Lung (tissue), 16 donors: ENCODE measurements around the gene UCN3. TPM values are rescaled to one million over a fixed set of nuclear protein-coding genes. Genes with fewer than 3 reads are reported as not detected.
A peak's percentile ranks its signal among the peaks of the same experiment; 100 is the strongest.

Experiments used
- ATAC-seq: fragments of 200-7000 bp; cut with Tn5 transposase; one replicate; pipeline ENCODE4 v1.9.1; 2020; ENCODE audit warnings: moderate number of reproducible peaks; ENCODE audit not compliant: insufficient read depth, low FRiP score
- DNase-seq, 3 donors: peaks; one replicate each; pipeline ENCODE4 v3.0.0-alpha.2; 2013 to 2017
- H3K27ac ChIP-seq, 2 donors: one replicate each; pipeline ENCODE4 v1.5.1; 2013; ENCODE audit warnings: mild to moderate bottlenecking in 2 of 2, moderate library complexity in 2 of 2, control low read depth in 1 of 2, inconsistent platforms in 1 of 2, low read depth in 1 of 2, low read length in 1 of 2
- H3K27me3 ChIP-seq, 3 donors: one replicate each; pipeline ENCODE4 v1.5.1; 2013; ENCODE audit warnings: low read length in 2 of 3; ENCODE audit not compliant: control insufficient read depth in 3 of 3, insufficient read depth in 3 of 3
- H3K36me3 ChIP-seq, 4 donors: one replicate each; pipeline ENCODE4 v1.5.1; 2013; ENCODE audit warnings: low read length in 4 of 4, mild to moderate bottlenecking in 1 of 4, moderate library complexity in 1 of 4; ENCODE audit not compliant: control insufficient read depth in 4 of 4, insufficient read depth in 4 of 4
- H3K4me1 ChIP-seq, 5 donors: one replicate each; pipeline ENCODE4 v1.5.1; 2013; ENCODE audit warnings: low read length in 5 of 5, mild to moderate bottlenecking in 2 of 5, moderate library complexity in 1 of 5; ENCODE audit not compliant: control insufficient read depth in 5 of 5, insufficient read depth in 5 of 5
- H3K4me3 ChIP-seq: one replicate; pipeline ENCODE4 v1.5.1; 2013; ENCODE audit warnings: mild to moderate bottlenecking, control low read depth, moderate library complexity
- H3K9ac ChIP-seq, 2 donors: one replicate each; pipeline ENCODE4 v1.5.1; 2013; ENCODE audit warnings: low read length in 2 of 2, control low read depth in 1 of 2; ENCODE audit not compliant: insufficient read depth in 1 of 2
- H3K9me3 ChIP-seq, 4 donors: one replicate each; pipeline ENCODE4 v1.5.1; 2013; ENCODE audit warnings: low read length in 3 of 4, mild to moderate bottlenecking in 1 of 4, moderate library complexity in 1 of 4; ENCODE audit not compliant: control insufficient read depth in 4 of 4, insufficient read depth in 3 of 4
- WGBS, 2 donors: extraction: QIAGEN DNeasy Blood & Tissue Kit; methylation state at CpG; one replicate each; pipeline ENCODE4 v1.1.7; 2013; 5-methylcytosine and 5-hydroxymethylcytosine counted together
- long read RNA-seq, 5 donors: transcript quantifications; one replicate each; lab custom pipeline, GENCODE V29; 2026
- polyA plus RNA-seq, 2 donors: library from polyadenylated mRNA; stranded (reverse); fragments of 200-250 nt; gene quantifications; one replicate each; pipeline ENCODE4 v1.2.1, GENCODE V29; 2013
- total RNA-seq, 2 donors: library from RNA; depleted of rRNA in 1 of 2; stranded (reverse); fragments of >200 nt in 1 of 2; gene quantifications; one replicate each; pipeline ENCODE4 v1.2.1, GENCODE V29; 2014 to 2021
- TF ChIP-seq, protein P1 (sequence below): IDR thresholded peaks from 2 replicates; pipeline ENCODE4 v1.5.1; 2012; ENCODE audit warnings: mild to moderate bottlenecking; ENCODE audit errors: control extremely low read depth, extremely low read depth
- donor health status: control.
- donor health status: control.
- donor health status: Bipolar disorder and iron deficiency.
- donor health status: healthy.
- donor health status: DM: yes; HTN: yes; CAD: no.

The UCN3 gene, protein sequence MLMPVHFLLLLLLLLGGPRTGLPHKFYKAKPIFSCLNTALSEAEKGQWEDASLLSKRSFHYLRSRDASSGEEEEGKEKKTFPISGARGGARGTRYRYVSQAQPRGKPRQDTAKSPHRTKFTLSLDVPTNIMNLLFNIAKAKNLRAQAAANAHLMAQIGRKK
- under 1 TPM; 0.28 to 0.77 TPM for total RNA-seq
- polyA plus RNA-seq = under 1 TPM; 0.17 to 0.77 TPM
- long read RNA-seq, donor 1 = 0 reads
- long read RNA-seq, donor 2, partial matches to known transcripts = 0 of 1 reads
- long read RNA-seq, donor 2, other reads (novel, unspliced or antisense) = 0 of 1 reads
- long read RNA-seq, donor 3 = 0 reads
- long read RNA-seq, donor 4 = 0 reads
- long read RNA-seq, donor 5, partial matches to known transcripts = 0 of 1 reads
- long read RNA-seq, donor 5, other reads (novel, unspliced or antisense) = 0 of 1 reads

DNA sequence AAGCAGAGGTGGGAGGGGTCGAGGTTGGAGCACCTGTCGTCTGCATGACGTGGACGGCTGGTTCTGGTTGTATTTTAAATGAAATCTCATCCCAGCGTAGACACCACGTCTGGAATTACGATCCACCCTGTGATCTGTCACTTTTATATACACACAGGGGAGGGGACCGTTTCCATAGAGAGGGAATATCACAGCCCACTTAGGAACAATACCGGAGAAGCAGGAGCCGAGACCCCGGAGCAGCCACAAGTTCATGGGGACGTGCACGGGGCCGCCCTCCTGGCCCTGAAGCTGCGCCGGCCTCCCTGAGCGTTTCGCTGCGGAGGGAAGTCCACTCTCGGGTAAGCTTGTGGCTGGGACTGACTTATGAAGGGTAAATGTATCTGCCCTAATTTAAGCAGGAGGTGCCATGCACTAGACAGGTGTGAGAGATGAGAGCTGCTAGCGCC lies at the start of gene UCN3:
TSS of gene UCN3 (plus strand) at position 77 of the 449 bp plus-strand sequence. CDS start 8,755 bp downstream, outside the sequence.
- no peak for ATAC-seq

DNA sequence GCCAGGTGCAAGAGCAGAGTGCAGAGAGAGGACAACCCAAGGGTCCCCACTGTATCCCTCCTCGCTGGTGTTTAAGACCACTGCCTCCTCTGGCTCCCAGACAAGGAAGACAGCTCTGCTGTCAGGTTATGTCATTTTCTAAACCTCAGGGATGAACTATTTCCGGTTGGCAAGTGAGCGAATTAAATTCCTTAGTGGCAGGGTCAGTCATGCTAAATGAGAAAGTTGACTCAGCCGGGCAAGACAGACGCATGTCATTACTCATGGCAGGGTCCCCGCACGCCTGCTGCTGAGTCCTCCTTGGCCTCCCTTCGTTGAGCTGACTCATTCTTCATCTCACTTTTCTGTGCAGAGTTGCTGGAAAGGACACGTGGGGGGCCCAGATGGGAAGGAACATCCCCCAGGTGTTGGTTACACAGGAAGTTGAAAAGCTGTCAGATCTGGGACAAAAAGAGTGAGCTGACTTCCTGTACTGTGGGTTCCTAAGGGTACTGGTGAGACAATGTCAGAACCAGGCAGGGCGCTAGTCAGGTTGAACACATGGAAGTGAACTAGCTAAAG lies 47.1 kb upstream of the UCN3 start:
- DNase-seq = no peak
- ATAC-seq = peak; percentile 27
- 25 to 41% methylated on average over 10 of the region's 10 CpGs for WGBS, 2 donors

More for the DNA sequence above, at the start of gene UCN3:
- DNase-seq = no peak
- H3K9me3 ChIP-seq = peaks cover 0 to 3% (median 0%) of the 10 kb centered on the region in 4 donors
- WGBS, 2 donors = 57 to 75% methylated on average over 21 of the region's 21 CpGs
- peaks cover 0 to 5% (median 0%) of the 10 kb centered on the region in 5 donors for H3K4me1 ChIP-seq
- H3K27ac ChIP-seq = no peak within 1 kb of the TSS
- H3K9ac ChIP-seq = no peak within 1 kb of the TSS
- no peak within 1 kb of the TSS for H3K4me3 ChIP-seq
- peaks cover 0 to 5% (median 0%) of the 10 kb centered on the region in 3 donors for H3K27me3 ChIP-seq
- TF ChIP-seq, protein P1, sequence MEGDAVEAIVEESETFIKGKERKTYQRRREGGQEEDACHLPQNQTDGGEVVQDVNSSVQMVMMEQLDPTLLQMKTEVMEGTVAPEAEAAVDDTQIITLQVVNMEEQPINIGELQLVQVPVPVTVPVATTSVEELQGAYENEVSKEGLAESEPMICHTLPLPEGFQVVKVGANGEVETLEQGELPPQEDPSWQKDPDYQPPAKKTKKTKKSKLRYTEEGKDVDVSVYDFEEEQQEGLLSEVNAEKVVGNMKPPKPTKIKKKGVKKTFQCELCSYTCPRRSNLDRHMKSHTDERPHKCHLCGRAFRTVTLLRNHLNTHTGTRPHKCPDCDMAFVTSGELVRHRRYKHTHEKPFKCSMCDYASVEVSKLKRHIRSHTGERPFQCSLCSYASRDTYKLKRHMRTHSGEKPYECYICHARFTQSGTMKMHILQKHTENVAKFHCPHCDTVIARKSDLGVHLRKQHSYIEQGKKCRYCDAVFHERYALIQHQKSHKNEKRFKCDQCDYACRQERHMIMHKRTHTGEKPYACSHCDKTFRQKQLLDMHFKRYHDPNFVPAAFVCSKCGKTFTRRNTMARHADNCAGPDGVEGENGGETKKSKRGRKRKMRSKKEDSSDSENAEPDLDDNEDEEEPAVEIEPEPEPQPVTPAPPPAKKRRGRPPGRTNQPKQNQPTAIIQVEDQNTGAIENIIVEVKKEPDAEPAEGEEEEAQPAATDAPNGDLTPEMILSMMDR = no peak
- no peaks in the 10 kb centered on the region for H3K36me3 ChIP-seq

DNA sequence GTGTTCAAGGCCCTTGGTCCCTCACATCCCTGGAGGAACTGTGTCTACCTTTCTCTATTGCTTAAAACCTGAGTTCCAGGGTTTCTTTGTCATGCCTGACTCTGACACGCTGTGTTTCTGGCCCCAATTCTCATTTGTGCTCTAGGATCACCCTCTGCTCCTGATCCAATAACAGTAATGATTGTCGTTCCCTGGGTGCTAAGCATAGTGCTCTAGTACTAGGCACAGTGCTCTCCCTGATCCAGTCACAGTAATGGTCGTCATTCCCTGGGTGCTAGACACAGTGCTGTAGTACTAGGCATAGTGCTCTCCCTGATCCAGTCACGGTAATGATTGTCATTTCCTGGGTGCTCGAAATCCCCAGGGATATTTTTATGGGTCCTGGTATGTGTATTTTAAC lies 46.6 kb upstream of the UCN3 start:
- ATAC-seq (no peak), DNase-seq (no peak)
- Histone ChIP-seq H3K36me3 (no peaks in the 10 kb centered on the region), H3K9me3 (no peaks in the 10 kb centered on the region), H3K27me3 (no peaks in the 10 kb centered on the region), H3K9ac (no peak overlapping the region), H3K4me3 (no peak overlapping the region), H3K4me1 (peaks cover 0 to 4% (median 0%) of the 10 kb centered on the region in 5 donors), H3K27ac (peak overlapping the region in 1 of 2 donors; percentile 26)
- 93 to 94% methylated on average over 5 of the region's 5 CpGs for WGBS, 2 donors
- TF ChIP-seq, protein P1 = no peak

More for the DNA sequence above, 47.1 kb upstream of the UCN3 start:
- Histone ChIP-seq H3K36me3 (no peaks in the 10 kb centered on the region), H3K4me1 (peaks cover 0 to 4% (median 0%) of the 10 kb centered on the region in 5 donors), H3K9me3 (no peaks in the 10 kb centered on the region), H3K9ac (no peak overlapping the region), H3K4me3 (no peak overlapping the region), H3K27ac (peak overlapping the region in 1 of 2 donors; percentile 26), H3K27me3 (no peaks in the 10 kb centered on the region)
- TF ChIP-seq, protein P1 = no peak
